Left ventricle myocardium inferior (tissue), 1 donor: ENCODE measurements around the gene ZNF438. TPM values are rescaled to one million over a fixed set of nuclear protein-coding genes. Genes with fewer than 3 reads are reported as not detected.
"Not testable (repeated sequence)": the region's sequence is repeated elsewhere in the genome, so short reads cannot be mapped to it uniquely, and the experiment has no call there.

Source experiments
- DNase-seq: peaks from one replicate; pipeline ENCODE4 v3.0.0-alpha.2; 2020
- H3K27ac ChIP-seq: fragments of 200-600 bp; replicated peaks from 2 replicates; pipeline ENCODE4 v1.8.0; 2021
- H3K27me3 ChIP-seq: fragments of 200-600 bp; 2 replicates; pipeline ENCODE4 v1.8.0; 2021; ENCODE audit warnings: low read depth
- H3K36me3 ChIP-seq: fragments of 200-600 bp; 2 replicates; pipeline ENCODE4 v1.8.0; 2021
- H3K4me1 ChIP-seq: fragments of 200-600 bp; 2 replicates; pipeline ENCODE4 v1.8.0; 2021
- H3K4me3 ChIP-seq: fragments of 200-600 bp; 2 replicates; pipeline ENCODE4 v1.8.0; 2021; ENCODE audit warnings: mild to moderate bottlenecking, moderate library complexity
- H3K9me3 ChIP-seq: fragments of 200-600 bp; replicated peaks from 2 replicates; pipeline ENCODE4 v1.8.0; 2021
- CTCF ChIP-seq: fragments of 200-600 bp; IDR thresholded peaks from 2 replicates; pipeline ENCODE4 v1.8.0; 2021; ENCODE audit warnings: antibody characterized with exemption, mild to moderate bottlenecking, borderline replicate concordance
- intact Hi-C: fragments of 100-400 bp; cut with micrococcal nuclease; formaldehyde crosslinking; loops from one replicate; pipeline ENCODE4 v1.11.0; 2022
- total RNA-seq: library from RNA; stranded (reverse); fragmentation: NEBNext Ultra II Directional; extraction: Animal tissue kit (Norgen Biotek cat#: 25700); gene quantifications from one replicate; pipeline ENCODE4 v1.2.1, GENCODE V29; 2021
- donor health status: DM: no; HTN: yes; CAD: no; lungs with severe emphysema.

ZNF438 gene
- total RNA-seq, 1 donor from 2014 or later = 13.2 TPM

GRCh38 chr10:30963992-30964930, 67.4 kb downstream of the ZNF438 start:
- peaks cover 35% of the 10 kb centered on the region for H3K4me1 ChIP-seq
- peaks cover 4% of the 10 kb centered on the region for H3K36me3 ChIP-seq
- H3K9me3 ChIP-seq = no peaks in the 10 kb centered on the region
- H3K4me3 ChIP-seq = no peak overlapping the region
- no peak for TF ChIP-seq CTCF
- no peaks in the 10 kb centered on the region for H3K27me3 ChIP-seq
- intact Hi-C loops = no loop called here
- no peak for DNase-seq
- H3K27ac ChIP-seq = peak overlapping the region; percentile 34

- intact Hi-C loops = no loop called here
- H3K27ac ChIP-seq = no peak overlapping the region
- H3K36me3 ChIP-seq = peaks cover 4% of the 10 kb centered on the region
- peaks cover 21% of the 10 kb centered on the region for H3K4me1 ChIP-seq
- DNase-seq = no peak
- H3K4me3 ChIP-seq = no peak overlapping the region
- no peaks in the 10 kb centered on the region for H3K9me3 ChIP-seq
- TF ChIP-seq CTCF = no peak
- H3K27me3 ChIP-seq = no peaks in the 10 kb centered on the region
Observed at GRCh38 chr10:30962522-30962921, 69.1 kb downstream of the ZNF438 start.

- no peak for TF ChIP-seq CTCF
- Histone ChIP-seq H3K27ac (no peak overlapping the region), H3K4me3 (no peak overlapping the region), H3K27me3 (no peaks in the 10 kb centered on the region), H3K4me1 (peaks cover 15% of the 10 kb centered on the region), H3K36me3 (peaks cover 9% of the 10 kb centered on the region), H3K9me3 (peaks cover 8% of the 10 kb centered on the region)
- no peak for DNase-seq
- intact Hi-C loops = no loop called here
Observed at GRCh38 chr10:30959836-30960210, 71.8 kb downstream of the ZNF438 start.

GRCh38 chr10:30949218-30949617, 82.4 kb downstream of the ZNF438 start:
- H3K4me1 ChIP-seq, H3K36me3 ChIP-seq, H3K4me3 ChIP-seq, H3K27me3 ChIP-seq, H3K27ac ChIP-seq, DNase-seq, intact Hi-C loops: not testable (repeated sequence)
- peaks cover 12% of the 10 kb centered on the region for H3K9me3 ChIP-seq

GRCh38 chr10:30944005-30944404, 87.7 kb downstream of the ZNF438 start:
- intact Hi-C loops = no loop called here
- no peak for TF ChIP-seq CTCF
- Histone ChIP-seq H3K27me3 (no peaks in the 10 kb centered on the region), H3K4me3 (no peak overlapping the region), H3K9me3 (peaks cover 1% of the 10 kb centered on the region), H3K4me1 (peaks cover 22% of the 10 kb centered on the region), H3K36me3 (no peaks in the 10 kb centered on the region), H3K27ac (no peak overlapping the region)
- DNase-seq = no peak

- intact Hi-C loops = no loop called here
- TF ChIP-seq CTCF = no peak
- H3K36me3 ChIP-seq = no peaks in the 10 kb centered on the region
- no peak overlapping the region for H3K27ac ChIP-seq
- DNase-seq = no peak
- H3K27me3 ChIP-seq = no peaks in the 10 kb centered on the region
- H3K4me3 ChIP-seq = no peak overlapping the region
- H3K9me3 ChIP-seq = no peaks in the 10 kb centered on the region
- peaks cover 22% of the 10 kb centered on the region for H3K4me1 ChIP-seq
Observed at GRCh38 chr10:30943451-30943850, 88.2 kb downstream of the ZNF438 start.
